NCI-H446 (cell line): ENCODE measurements around the gene FIGN.

Source experiments
- DNase-seq, 2 experiments: peaks; one replicate each; lab custom pipeline; 2025; lab: John Stamatoyannopoulos, UW

Gene FIGN

DNA sequence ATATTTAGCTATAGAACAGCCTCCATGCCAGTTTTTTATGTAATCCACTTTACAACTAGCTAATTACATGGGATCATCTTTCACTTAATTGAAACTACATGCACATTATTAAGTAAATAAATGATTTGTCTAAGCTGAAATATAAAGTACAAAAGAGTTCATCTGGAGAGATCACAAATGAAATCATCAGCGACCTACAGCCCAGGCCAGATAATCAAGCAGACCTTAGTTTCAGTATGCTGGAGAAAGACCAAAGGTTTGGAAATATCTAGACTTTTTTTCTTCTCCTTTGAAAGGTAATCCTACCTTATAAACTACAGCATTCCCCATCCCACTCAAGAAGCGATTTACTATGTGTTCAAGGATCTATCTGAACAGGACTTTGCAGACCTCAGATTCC, 26.5 kb downstream of the FIGN start:
- no peak for DNase-seq

- DNase-seq, result no peak
Observed at GRCh38 chr2:163708265-163708664, 27.5 kb downstream of the FIGN start.

DNA sequence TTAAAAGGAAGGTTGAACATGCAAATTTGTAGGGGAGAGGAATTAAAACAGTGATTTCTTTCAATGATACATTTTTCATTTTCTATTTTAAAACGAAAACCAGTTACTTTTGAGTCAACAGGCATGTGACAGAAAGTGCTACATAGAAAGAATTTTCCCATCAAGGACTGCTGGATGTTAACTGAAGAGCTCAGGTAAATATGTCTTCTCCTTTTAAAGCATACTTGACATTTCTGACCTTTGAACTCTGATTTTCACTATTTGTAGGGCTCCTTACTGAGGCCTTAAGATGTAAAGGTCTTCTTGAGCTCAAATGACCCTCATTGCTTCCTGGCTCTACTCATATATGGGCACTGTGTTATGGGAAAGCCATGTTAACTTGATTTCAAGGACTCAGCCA, 32.4 kb downstream of the FIGN start:
- no peak for DNase-seq

- no peak for DNase-seq
Observed at GRCh38 chr2:163701399-163702195, 34.2 kb downstream of the FIGN start.

DNA sequence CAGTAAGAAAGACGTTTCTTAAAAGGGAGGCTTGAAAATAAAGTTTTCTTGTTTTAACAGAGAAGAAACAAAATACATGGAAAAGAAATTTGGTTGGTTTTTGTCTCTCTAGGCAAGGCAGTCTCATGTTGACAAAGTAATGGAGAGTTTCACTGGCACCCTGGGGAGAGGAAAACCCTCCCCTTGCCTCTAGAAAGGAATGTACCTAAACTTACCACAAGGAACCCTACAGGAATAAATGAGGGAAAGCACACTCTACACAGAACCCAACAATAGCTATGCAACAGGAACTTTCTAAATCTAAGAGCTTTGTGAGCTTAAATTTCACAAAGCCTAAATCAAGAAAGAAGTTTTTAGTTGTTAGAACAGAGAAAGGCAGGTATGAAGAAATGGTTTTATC, 37.0 kb downstream of the FIGN start:
- DNase-seq, result no peak

DNA sequence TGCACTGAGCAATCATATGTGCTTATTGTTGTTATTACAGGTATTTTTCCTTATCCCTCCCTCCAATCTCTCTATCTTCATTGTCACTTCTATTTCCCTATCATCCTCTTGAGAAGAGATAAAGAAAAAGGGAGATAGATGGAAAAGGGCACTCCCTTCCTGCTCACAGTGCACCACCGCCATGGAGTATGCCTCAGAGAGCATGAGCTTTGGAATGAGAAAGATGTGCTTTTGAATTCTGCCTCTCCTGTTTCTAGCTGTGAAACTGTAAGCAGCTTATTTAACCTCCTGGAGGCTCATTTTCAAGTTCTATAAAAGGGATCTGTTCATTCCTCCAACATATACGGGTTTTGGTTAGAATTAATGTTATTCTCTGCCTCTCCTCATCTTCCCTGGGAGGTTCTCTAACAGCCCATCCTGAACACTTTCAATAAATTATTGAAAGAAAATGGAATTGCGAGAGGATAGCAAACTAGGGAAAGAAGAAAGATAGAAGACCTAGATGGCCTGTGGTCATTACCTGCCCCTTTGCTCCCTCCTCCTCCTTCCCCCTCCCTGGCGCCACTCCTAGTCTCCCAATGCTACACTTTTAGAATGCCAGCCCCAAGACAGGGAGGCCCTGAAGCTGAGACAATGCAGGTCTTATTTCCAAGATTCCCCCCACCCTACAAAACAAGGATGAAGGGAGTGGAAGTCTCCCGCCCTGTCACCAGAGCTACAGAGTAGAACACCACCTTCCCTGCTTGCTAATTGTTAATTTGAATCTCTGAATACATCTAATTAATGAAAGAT, 37.8 kb downstream of the FIGN start:
- no peak for DNase-seq

- DNase-seq, result no peak
Observed at GRCh38 chr2:163697429-163697828, 38.4 kb downstream of the FIGN start.

GRCh38 chr2:163693484-163693883, 42.3 kb downstream of the FIGN start:
- no peak for DNase-seq

DNA sequence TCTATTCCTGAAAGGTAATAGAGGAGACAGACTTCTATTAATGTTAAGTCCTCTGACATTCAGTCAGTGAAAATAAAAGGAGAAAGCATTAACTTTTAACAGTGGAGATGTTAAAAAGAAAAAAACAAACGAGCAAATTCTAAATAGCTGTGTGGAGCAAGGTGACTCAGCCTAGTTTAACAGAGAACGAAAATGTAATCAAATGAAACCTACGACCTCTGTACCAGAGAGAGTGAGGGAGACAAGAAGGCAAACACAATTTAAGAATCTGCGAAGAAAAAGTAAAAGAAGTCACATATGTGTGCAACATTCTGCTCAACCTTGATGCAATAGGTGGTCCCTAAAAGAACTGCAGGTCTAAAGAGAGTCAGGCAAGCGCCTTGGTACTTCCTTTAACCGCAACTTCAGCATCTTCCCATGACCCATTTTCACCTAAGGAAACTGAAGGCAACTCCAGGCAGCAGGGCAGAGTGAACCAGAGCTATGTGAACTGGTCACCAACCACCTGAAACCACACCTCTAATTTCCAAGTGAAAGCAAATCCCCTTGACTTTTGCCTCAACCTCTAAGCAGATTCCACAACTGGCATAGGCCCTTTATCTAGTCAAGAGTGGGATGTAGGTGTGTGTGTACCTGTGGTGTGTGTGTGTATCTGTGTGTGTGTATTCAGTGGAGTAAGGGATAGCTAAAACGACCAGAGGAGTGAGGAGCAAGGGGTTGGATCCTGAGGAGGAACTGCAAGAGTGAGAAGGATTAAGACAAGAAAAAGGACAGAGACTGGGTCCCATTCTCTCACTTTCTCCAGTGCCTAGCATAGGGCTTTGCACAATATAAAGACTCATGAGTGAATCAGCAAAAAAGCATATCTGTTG, 43.0 kb downstream of the FIGN start:
- no peak for DNase-seq

DNA sequence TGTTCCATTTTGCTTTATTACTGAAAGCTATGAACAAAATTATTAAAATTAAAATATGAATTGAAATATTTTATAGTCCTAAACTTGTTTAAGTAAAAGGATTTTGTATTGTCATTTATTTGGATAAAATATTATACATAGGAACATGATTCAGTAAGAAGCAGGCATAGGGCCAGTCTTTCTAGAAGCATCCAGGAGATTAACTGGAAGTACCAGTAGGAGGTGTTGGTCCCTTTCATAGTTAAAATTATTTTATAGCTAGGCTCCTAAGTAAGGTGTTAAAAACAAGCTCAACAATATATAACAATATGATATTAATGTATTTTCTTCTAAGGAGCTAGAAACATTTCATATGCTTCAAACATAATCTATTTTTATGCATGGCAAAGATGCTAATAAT, 43.7 kb downstream of the FIGN start:
- no peak for DNase-seq

DNA sequence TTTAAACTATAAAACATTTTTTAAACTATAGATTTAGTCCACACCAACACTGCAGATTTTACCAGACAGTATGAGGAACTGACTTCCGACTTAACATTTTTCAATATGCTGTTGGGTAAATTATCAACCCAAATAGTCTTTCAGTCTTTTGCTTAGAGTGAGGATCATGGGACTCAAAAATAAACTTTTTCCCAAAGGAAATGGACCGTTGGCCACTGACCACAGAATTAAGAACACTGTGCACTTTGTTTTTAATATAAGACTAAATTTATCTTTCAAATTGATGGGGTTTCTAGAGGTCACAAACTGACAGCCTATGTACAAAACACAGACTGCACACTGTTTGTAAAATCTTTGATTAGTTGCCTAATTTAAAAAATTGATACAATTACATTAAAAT, 44.9 kb downstream of the FIGN start:
- DNase-seq, result no peak

- DNase-seq, result no peak
Observed at GRCh38 chr2:163687217-163687616, 48.6 kb downstream of the FIGN start.

GRCh38 chr2:163686289-163686688, 49.5 kb downstream of the FIGN start:
- no peak for DNase-seq

DNA sequence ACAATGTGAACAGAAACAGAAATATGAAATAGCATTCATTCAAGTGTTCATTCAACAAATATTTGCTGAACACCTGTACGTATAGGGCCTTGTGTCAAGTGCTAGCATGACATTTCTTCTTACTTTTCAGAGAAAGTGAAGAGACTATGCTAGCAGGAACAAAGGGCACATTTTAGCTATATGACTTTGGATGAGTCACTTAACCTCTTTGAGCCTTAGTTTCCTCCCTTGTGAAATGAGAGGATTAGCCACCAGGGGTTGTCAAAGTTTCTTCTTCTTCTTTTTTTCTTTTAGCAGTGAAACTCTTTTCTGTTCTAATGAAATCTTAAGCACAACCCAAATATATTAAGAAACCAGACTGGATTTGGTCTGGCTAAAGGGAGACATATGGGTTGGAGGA, 53.1 kb downstream of the FIGN start:
- DNase-seq, result no peak

DNA sequence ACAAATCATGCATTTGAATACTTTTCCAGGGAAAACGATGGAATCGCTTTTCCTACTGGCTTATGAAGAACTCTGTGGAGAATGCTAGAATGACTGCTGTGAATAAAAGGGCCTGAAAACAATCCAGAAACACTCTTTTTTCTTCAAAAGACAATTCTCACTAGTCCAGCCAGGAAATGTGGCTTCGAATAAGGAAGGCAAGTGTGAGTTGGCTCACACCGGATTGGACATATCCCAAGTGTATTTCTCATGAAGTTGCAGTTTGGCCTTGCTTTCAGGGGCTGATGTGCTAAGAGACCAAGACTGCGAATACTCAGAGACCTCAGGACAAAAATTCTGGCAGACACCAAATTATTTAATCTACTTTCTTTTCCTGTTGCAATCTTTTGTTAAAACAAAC, 54.1 kb downstream of the FIGN start:
- DNase-seq, result peak in 1 of 2 experiments; percentile 25

DNA sequence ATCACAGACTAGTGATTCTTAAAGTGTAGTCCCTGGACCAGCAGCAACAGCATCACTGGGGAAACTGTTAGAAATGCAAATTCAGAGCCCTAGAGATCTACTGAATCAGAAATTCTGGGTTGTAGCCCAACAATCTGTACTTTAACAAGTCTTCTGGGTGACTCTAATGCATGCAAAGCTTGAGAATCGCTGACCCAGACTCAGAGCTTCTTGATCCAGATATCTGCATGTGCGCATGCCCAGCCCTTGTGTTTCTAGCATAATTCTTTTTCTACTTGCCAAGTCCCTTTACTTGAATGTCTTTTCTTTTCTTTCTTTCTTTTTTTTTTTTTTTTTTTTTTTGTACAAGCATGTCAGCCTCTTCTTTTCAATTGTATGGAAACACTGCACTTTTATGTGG, 60.4 kb downstream of the FIGN start:
- DNase-seq, result no peak

DNA sequence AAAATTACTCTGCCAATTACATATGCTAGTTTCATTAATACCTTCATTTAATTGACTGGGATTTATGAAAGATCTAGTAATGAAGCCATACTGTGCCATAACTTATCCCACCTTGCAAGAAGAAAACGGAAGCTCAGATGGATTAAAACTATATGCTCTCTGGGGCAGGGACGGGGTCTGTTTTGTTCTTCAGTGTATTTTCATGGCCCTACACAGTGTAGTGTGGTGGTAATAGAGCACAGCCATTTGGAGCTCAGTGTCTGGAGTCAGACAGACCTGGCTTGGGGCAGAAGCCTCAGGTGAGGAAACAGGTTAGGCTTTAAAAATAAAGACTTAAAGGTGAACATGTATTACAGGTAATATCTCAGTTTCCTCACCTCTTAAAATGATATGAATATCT, 62.3 kb downstream of the FIGN start:
- no peak for DNase-seq

DNA sequence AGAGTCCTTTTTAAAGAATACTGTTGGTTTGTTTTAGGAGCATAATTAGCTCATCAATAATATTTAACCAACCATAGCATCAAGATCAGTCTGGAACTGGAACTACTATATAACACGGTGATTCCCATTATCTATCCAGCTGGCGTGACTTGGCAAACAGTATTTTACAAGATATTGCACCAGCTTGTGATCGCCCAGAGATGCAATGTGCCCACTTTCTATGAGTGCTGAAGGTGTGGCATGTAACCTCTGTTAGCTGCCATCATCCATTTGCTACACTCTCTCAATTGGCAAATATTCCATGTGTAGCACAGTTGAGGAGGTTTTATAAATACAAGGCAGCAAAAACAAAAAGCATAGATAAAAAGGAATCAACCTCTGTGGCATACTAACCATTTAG, 64.9 kb downstream of the FIGN start:
- DNase-seq, result peak; percentile 25 to 55

GRCh38 chr2:163669506-163669905, 66.3 kb downstream of the FIGN start:
- DNase-seq, result no peak

DNA sequence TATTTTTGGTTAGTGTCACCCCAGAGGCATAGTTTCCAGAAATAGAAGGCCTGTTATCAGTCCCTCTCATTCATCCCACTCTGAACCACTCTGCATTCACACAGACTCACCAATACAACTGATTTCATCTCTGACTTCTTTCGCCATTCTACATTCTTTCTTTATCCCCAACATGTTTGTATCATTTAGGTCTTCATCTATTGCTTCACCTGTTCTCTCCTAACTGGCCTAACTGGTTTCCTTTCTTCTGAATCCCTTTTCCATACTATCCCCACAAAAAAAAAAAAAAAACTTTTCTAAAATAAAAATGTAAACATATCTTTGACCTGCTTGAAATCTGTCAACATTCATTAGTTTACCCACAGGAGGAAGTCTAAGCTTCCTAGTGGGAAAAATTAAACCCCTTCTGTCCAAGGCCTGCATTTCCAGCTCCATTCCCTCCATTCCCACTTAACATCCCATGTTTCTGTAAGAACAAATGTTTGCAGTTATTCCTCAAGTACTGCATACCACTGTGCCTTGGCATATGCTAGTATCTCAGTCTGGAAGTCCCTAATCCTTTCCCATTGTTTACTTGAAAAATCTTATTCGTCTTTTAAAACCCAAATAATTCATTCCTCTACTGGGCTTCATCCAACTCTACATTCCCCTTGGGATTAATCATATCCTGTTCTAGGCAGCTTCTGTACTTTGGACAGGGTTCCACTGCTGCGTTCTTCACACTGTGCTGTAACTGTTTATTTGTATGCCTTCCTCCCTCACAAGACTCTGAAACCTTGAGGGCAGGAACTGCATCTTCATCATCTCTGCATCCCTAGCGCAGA, 68.5 kb downstream of the FIGN start:
- peak in 1 of 2 experiments; percentile 41 for DNase-seq

DNA sequence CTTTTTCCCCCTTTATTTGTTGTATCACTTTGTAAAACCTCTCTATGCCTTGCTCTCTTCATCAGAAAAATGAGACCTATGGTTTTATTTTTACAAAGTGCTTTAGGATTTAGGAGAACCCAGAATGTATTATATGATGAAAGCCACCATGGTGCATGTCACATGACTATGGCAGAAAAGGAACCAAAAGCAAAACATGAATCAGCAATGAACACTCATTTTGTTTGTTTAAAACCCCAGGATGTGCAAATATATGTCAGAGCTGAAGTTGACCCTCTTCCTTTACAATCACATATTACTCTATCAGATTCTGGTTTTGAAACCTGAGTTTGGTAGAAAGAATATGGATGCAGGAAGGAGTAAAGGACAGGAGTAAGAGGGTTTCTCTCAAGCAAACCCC, 70.0 kb downstream of the FIGN start:
- DNase-seq, result no peak

GRCh38 chr2:163665051-163665450, 70.8 kb downstream of the FIGN start:
- no peak for DNase-seq
